Right lung (tissue), 5 donors: ENCODE measurements around the gene GPC5. TPM values are rescaled to one million over a fixed set of nuclear protein-coding genes. Genes with fewer than 3 reads are reported as not detected.

Experiments
- DNase-seq, 2 donors: peaks; one replicate each; pipeline ENCODE4 v3.0.0-alpha.2; 2013
- polyA plus RNA-seq, 5 donors: library from polyadenylated mRNA; unstranded; fragments of 120-200 nt; gene quantifications; one replicate each; pipeline versions ENCODE4 v1.2.1 to v1.2.3, GENCODE V29; 2013; ENCODE audit warnings: inconsistent platforms in 1 of 5, low replicate concordance in 1 of 5; ENCODE audit not compliant: insufficient read length in 5 of 5, insufficient read depth in 1 of 5

The GPC5 gene
- polyA plus RNA-seq, 5 donors: 9.2 to 17.3 (median 14.9) TPM

GRCh38 chr13:91534996-91535395 is 136.6 kb downstream of the GPC5 start:
- no peak for DNase-seq

GRCh38 chr13:91537376-91537775 is 139.0 kb downstream of the GPC5 start:
- DNase-seq: no peak

GRCh38 chr13:91539286-91540157 is 141.1 kb downstream of the GPC5 start:
- no peak for DNase-seq

- peak; percentile 13 to 24 for DNase-seq
Observed at GRCh38 chr13:91540158-91540736, 141.8 kb downstream of the GPC5 start.

GRCh38 chr13:91544723-91545122 is 146.3 kb downstream of the GPC5 start:
- no peak for DNase-seq

- DNase-seq: no peak
Observed at GRCh38 chr13:91546900-91547299, 148.5 kb downstream of the GPC5 start.

GRCh38 chr13:91553584-91553983 is 155.2 kb downstream of the GPC5 start:
- DNase-seq: no peak

GRCh38 chr13:91554101-91554500 is 155.7 kb downstream of the GPC5 start:
- no peak for DNase-seq

- DNase-seq: no peak
Observed at GRCh38 chr13:91557328-91558090, 159.1 kb downstream of the GPC5 start.

- DNase-seq: peak in 1 of 2 donors; percentile 8
Observed at GRCh38 chr13:91563799-91564198, 165.4 kb downstream of the GPC5 start.

GRCh38 chr13:91564396-91564795 is 166.0 kb downstream of the GPC5 start:
- DNase-seq: no peak

- no peak for DNase-seq
Observed at GRCh38 chr13:91565296-91565695, 166.9 kb downstream of the GPC5 start.

GRCh38 chr13:91567485-91568207 is 169.2 kb downstream of the GPC5 start:
- DNase-seq: no peak

GRCh38 chr13:91571681-91572080 is 173.3 kb downstream of the GPC5 start:
- no peak for DNase-seq

- DNase-seq: no peak
Observed at GRCh38 chr13:91572439-91572838, 174.0 kb downstream of the GPC5 start.

- no peak for DNase-seq
Observed at GRCh38 chr13:91572944-91573598, 174.7 kb downstream of the GPC5 start.

GRCh38 chr13:91574766-91575165 is 176.3 kb downstream of the GPC5 start:
- DNase-seq: no peak

- DNase-seq: no peak
Observed at GRCh38 chr13:91576590-91576989, 178.2 kb downstream of the GPC5 start.

GRCh38 chr13:91579320-91579719 is 180.9 kb downstream of the GPC5 start:
- DNase-seq: no peak

GRCh38 chr13:91580749-91581148 is 182.3 kb downstream of the GPC5 start:
- DNase-seq: no peak

- no peak for DNase-seq
Observed at GRCh38 chr13:91586609-91587008, 188.2 kb downstream of the GPC5 start.
